ENCODE results near the gene CRYBA2. TPM values are rescaled to one million over a fixed set of nuclear protein-coding genes. Genes with fewer than 3 reads are reported as not detected.

Gene CRYBA2
- total and polyA plus RNA-seq, 2 experiments from 2014 or later = not detected

DNA sequence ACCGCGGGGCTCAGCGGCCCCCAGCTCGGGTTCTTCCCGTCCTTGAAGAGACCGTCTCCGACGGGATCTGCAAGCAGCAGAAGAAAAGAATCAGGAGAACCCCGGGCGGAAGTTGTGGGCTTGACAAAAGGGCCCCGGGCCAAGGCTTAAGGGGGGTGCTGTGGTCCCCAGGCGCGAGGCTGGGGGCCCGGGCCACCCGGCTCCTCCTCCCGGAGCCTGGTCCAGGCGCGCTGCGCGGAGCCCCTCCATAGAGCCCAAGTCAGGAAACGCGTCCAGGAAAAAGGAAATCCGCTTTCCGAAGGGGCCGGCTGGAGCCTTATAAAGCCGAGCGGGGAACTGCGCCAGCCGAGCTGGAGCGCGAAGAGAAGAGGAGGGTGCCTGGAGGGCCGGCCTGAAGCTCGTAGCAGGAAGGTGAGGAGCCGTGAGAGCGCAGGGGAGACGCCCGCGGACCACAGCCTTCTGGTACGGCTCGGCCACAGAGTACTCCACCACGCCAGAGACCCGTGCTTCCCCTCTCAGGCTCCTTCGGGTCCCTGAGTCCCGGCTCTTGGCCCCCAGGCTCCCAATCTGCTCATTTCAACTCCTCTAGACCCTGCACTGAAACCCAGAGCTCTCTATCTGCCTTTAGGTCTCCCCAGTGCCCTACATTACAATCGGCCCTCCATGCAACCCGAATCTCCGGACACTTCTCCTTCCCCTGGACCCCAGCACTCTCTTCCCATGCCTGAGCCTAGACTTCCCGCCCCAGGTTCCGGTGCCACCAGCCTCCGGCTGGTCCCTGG lies 8.8 kb downstream of the CRYBA2 start:
- Histone ChIP-seq H3K36me3 (ENCODE audit: low read depth) (no peaks in the 10 kb centered on the region), H3K4me2 (ENCODE audit: unreplicated experiment) (no peak overlapping the region), H3K4me3 (no peak overlapping the region), H3K9me3 (ENCODE audit: low read depth) (no peaks in the 10 kb centered on the region), H3K27me3 (replicated peaks; ENCODE audit: insufficient read depth) (peaks cover 86% of the 10 kb centered on the region), H3K9ac (no peak overlapping the region), H3K27ac (no peak overlapping the region), H4K20me1 (ENCODE audit: insufficient read depth) (no peaks in the 10 kb centered on the region), H3K4me1 (ENCODE audit: insufficient read depth) (no peaks in the 10 kb centered on the region), H2AFZ (no peak overlapping the region), H3K79me2 (ENCODE audit: insufficient read depth) (no peaks in the 10 kb centered on the region), H3F3A (ENCODE audit: insufficient read depth) (no peaks in the 10 kb centered on the region), H3K9me2 (ENCODE audit: insufficient read depth) (no peaks in the 10 kb centered on the region)
- in situ Hi-C loops (cut with MboI) = no loop called here
- 2% methylated on average over 47 to 50 of the region's 50 CpGs for whole genome bisulfite sequencing, 2 experiments (ENCODE audit: low coverage in 1 of 2, low lambda C conversion rate in 2 of 2, missing lambda C conversion rate in 2 of 2)
- TF ChIP-seq EZH2phosphoT487 (IDR thresholded peaks at IDR 0.05; ENCODE audit: insufficient read depth, low read depth) (0 out of 2 replicates have a peak, but pooled peaks have one; percentile 35), EZH2 (IDR thresholded peaks at IDR 0.05; ENCODE audit: insufficient read depth, poor library complexity, severe bottlenecking) (peak; percentile 98)
- DNase-seq = peak; percentile 30

DNA sequence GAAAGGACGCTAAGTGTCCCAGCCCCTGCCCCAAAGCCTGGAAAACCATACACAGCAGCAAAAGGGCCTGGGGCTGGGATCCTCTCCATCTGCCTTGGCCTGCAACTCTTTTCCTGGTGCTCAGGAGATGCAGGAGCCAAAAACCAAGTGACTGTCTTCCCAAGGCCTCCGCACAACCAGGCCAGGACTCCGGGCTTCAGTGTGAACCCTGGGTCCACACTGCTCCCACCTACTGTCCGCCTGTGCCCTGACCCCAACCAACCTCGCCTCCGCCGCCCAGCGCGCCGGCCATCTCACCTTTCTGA lies 9.3 kb downstream of the CRYBA2 start:
- Histone ChIP-seq H3K9ac (no peak overlapping the region), H3K9me3 (ENCODE audit: low read depth) (no peaks in the 10 kb centered on the region), H3K27me3 (replicated peaks; ENCODE audit: insufficient read depth) (peaks cover 83% of the 10 kb centered on the region), H3K9me2 (ENCODE audit: insufficient read depth) (no peaks in the 10 kb centered on the region), H3K4me3 (no peak overlapping the region), H3K4me1 (ENCODE audit: insufficient read depth) (no peaks in the 10 kb centered on the region), H3K4me2 (ENCODE audit: unreplicated experiment) (no peak overlapping the region), H3K79me2 (ENCODE audit: insufficient read depth) (no peaks in the 10 kb centered on the region), H2AFZ (no peak overlapping the region), H4K20me1 (ENCODE audit: insufficient read depth) (no peaks in the 10 kb centered on the region), H3K27ac (no peak overlapping the region), H3K36me3 (ENCODE audit: low read depth) (no peaks in the 10 kb centered on the region), H3F3A (ENCODE audit: insufficient read depth) (no peaks in the 10 kb centered on the region)
- TF ChIP-seq EZH2phosphoT487 (IDR thresholded peaks at IDR 0.05; ENCODE audit: insufficient read depth, low read depth) = 0 out of 2 replicates have a peak, but pooled peaks have one; percentile 63
- no peak for TF ChIP-seq EZH2 (IDR thresholded peaks at IDR 0.05; ENCODE audit: insufficient read depth, poor library complexity, severe bottlenecking)
- in situ Hi-C loops (cut with MboI) = no loop called here
- 2 to 3% methylated on average over 10 of the region's 10 CpGs for WGBS, 2 experiments (ENCODE audit: low coverage in 1 of 2, low lambda C conversion rate in 2 of 2, missing lambda C conversion rate in 2 of 2)
- DNase-seq = no peak

DNA sequence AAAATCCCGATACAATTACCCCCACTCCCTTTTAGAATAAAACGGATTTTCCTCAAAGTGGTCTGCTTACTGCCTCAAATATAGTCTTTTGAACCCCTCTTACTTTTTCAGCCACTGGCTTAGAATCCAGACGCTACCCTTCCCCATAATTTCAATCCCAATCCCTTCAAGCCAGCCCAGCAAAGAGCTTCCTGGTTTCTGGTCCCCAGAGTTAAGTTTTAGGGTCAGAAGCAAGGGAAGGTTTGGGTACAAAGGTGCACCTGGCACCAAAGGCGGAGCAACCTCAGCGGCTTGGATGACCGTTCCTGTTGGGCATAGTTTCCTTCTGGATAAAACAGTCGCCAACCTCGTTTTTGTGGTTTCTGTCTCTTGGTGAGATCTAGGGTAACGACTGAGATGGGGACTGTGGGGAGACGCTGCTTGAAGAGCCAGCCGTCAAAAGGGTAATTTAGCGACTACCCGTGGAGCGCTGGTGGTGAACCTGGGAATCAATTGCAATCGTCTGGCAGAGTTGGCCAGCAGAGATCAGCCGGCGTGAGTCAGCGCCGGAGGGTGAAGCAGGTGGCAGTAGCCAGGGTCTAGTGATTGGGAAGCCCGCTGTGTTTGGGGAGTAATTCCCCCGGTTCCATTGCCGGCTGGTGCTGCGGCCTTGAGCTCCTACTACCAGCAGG lies 9.8 kb downstream of the CRYBA2 start:
- no peak overlapping the region for H3K27ac ChIP-seq
- H3K9me2 ChIP-seq (ENCODE audit: insufficient read depth) = no peaks in the 10 kb centered on the region
- no peak overlapping the region for H2AFZ ChIP-seq
- no peaks in the 10 kb centered on the region for H3F3A ChIP-seq (ENCODE audit: insufficient read depth)
- DNase-seq = no peak
- TF ChIP-seq EZH2 (IDR thresholded peaks at IDR 0.05; ENCODE audit: insufficient read depth, poor library complexity, severe bottlenecking) (peak; percentile 82), EZH2phosphoT487 (IDR thresholded peaks at IDR 0.05; ENCODE audit: insufficient read depth, low read depth) (0 out of 2 replicates have a peak, but pooled peaks have one; percentile 15)
- H3K27me3 ChIP-seq (replicated peaks; ENCODE audit: insufficient read depth) = peaks cover 83% of the 10 kb centered on the region
- H3K79me2 ChIP-seq (ENCODE audit: insufficient read depth) = no peaks in the 10 kb centered on the region
- 8 to 9% methylated on average over 23 of the region's 23 CpGs for WGBS, 2 experiments (ENCODE audit: low coverage in 1 of 2, low lambda C conversion rate in 2 of 2, missing lambda C conversion rate in 2 of 2)
- no peak overlapping the region for H3K9ac ChIP-seq
- no peak overlapping the region for H3K4me2 ChIP-seq (ENCODE audit: unreplicated experiment)
- no peaks in the 10 kb centered on the region for H4K20me1 ChIP-seq (ENCODE audit: insufficient read depth)
- no peaks in the 10 kb centered on the region for H3K9me3 ChIP-seq (ENCODE audit: low read depth)
- in situ Hi-C loops (cut with MboI) = no loop called here
- no peaks in the 10 kb centered on the region for H3K36me3 ChIP-seq (ENCODE audit: low read depth)
- no peak overlapping the region for H3K4me3 ChIP-seq
- H3K4me1 ChIP-seq (ENCODE audit: insufficient read depth) = no peaks in the 10 kb centered on the region

DNA sequence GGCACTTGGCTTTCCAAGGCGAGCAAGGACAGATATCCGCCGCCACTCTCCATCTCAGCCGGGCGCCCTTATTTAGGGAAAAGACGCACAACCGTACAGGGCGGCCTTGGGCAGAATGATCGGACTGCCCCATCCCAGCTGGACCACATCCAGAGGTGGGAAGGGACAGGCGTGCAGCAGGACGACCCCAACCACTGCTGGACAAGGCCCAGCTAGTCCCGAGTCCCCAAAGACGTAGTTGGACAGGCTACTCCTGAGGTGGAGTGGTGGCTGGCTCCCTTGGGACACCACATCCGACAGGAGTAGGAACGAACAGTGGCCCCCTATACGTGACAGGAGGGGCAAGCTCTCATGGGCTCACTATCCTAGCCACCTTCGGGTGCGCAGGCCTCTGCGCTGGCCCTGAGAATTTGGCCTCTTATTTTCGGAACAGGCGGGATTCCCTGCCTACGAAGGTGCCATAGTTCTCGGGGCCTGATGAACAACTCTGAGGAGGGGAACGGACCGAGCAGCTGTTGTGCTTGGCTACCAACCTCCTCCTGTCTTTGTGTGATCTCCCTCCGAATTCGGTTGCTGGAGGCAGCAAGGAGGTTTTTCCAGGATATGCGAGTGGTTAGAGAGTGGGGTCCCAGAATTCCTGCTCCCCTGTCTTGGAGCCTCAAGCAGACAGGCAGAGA lies 10.5 kb downstream of the CRYBA2 start:
- TF ChIP-seq EZH2 (IDR thresholded peaks at IDR 0.05; ENCODE audit: insufficient read depth, poor library complexity, severe bottlenecking) (no peak), EZH2phosphoT487 (IDR thresholded peaks at IDR 0.05; ENCODE audit: insufficient read depth, low read depth) (no peak)
- H2AFZ ChIP-seq = no peak overlapping the region
- DNase-seq = no peak
- H3K27ac ChIP-seq = no peak overlapping the region
- H3K9me3 ChIP-seq (ENCODE audit: low read depth) = no peaks in the 10 kb centered on the region
- H3F3A ChIP-seq (ENCODE audit: insufficient read depth) = no peaks in the 10 kb centered on the region
- H3K27me3 ChIP-seq (replicated peaks; ENCODE audit: insufficient read depth) = peaks cover 81% of the 10 kb centered on the region
- H4K20me1 ChIP-seq (ENCODE audit: insufficient read depth) = no peaks in the 10 kb centered on the region
- no peak overlapping the region for H3K4me2 ChIP-seq (ENCODE audit: unreplicated experiment)
- H3K9ac ChIP-seq = no peak overlapping the region
- H3K36me3 ChIP-seq (ENCODE audit: low read depth) = no peaks in the 10 kb centered on the region
- no peak overlapping the region for H3K4me3 ChIP-seq
- in situ Hi-C loops (cut with MboI) = no loop called here
- no peaks in the 10 kb centered on the region for H3K79me2 ChIP-seq (ENCODE audit: insufficient read depth)
- no peaks in the 10 kb centered on the region for H3K4me1 ChIP-seq (ENCODE audit: insufficient read depth)
- WGBS, 2 experiments (ENCODE audit: low coverage in 1 of 2, low lambda C conversion rate in 2 of 2, missing lambda C conversion rate in 2 of 2) = 6 to 7% methylated on average over 28 of the region's 28 CpGs
- H3K9me2 ChIP-seq (ENCODE audit: insufficient read depth) = no peaks in the 10 kb centered on the region
